H1 (cell line): ENCODE results near the gene ARHGEF2. TPM values are rescaled to one million over a fixed set of nuclear protein-coding genes. Genes with fewer than 3 reads are reported as not detected.

Experiments
- CTCF ChIA-PET: fragments of 300-600 bp; sonication (Branson Sonifier 250); formaldehyde crosslinking; loops from one replicate; lab custom pipeline; 2021; ENCODE audit not compliant: partially characterized antibody; lab: Charles Lee
- POLR2A ChIA-PET: fragments of 300-600 bp; sonication (Branson Sonifier 250); formaldehyde crosslinking; loops from one replicate; lab custom pipeline; 2021; ENCODE audit warnings: inconsistent platforms; ENCODE audit not compliant: partially characterized antibody; lab: Charles Lee
- DNase-seq, 2 experiments: peaks; one replicate each; pipeline versions ENCODE4 v3.0.0 to v3.0.0-alpha.2; 2010 to 2022; ENCODE audit warnings: low spot score in 2 of 2, low read depth in 1 of 2, mixed read lengths in 1 of 2
- FAIRE-seq: peaks from 2 replicates; lab custom pipeline; 2011; peaks lifted over from hg19 to GRCh38; lab: Jason Lieb, UNC
- H2AFZ ChIP-seq: 2 replicates; pipeline ENCODE4 v1.8.1; 2012; ENCODE audit warnings: low read length, inconsistent platforms
- H2AK5ac ChIP-seq: 2 replicates; pipeline ENCODE4 v1.6.1; 2013; ENCODE audit warnings: low read depth, low read length
- H2BK120ac ChIP-seq: replicated peaks from 2 replicates; pipeline ENCODE3; 2013; ENCODE audit warnings: low read depth, low read length, inconsistent platforms
- H2BK12ac ChIP-seq: 2 replicates; pipeline ENCODE4 v1.6.1; 2013; ENCODE audit warnings: low read depth, low read length
- H2BK15ac ChIP-seq: 2 replicates; pipeline ENCODE4 v1.6.1; 2013; ENCODE audit warnings: low read length
- H2BK20ac ChIP-seq: 2 replicates; pipeline ENCODE4 v1.6.1; 2013; ENCODE audit warnings: low read length
- H2BK5ac ChIP-seq: 2 replicates; pipeline ENCODE4 v1.6.1; 2013; ENCODE audit warnings: low read depth, low read length
- H3K14ac ChIP-seq: 2 replicates; pipeline ENCODE4 v1.6.1; 2013; ENCODE audit warnings: inconsistent platforms; ENCODE audit not compliant: insufficient read length
- H3K18ac ChIP-seq: 2 replicates; pipeline ENCODE4 v1.6.1; 2013; ENCODE audit warnings: low read length; ENCODE audit errors: extremely low read depth
- H3K23ac ChIP-seq: 2 replicates; pipeline ENCODE4 v1.6.1; 2013; ENCODE audit warnings: inconsistent platforms; ENCODE audit not compliant: insufficient read length
- H3K23me2 ChIP-seq: 2 replicates; pipeline ENCODE4 v1.6.1; 2013; ENCODE audit warnings: low read depth, low read length
- H3K27ac ChIP-seq: 2 replicates; pipeline ENCODE4 v1.6.1; 2011; ENCODE audit warnings: low read depth, low read length, inconsistent platforms
- H3K27me3 ChIP-seq, 4 experiments: replicated peaks in 1 of 4; 1 replicate in 1 of 4; 2 replicates in 3 of 4; pipeline versions ENCODE4 v1.6.1 to v1.8.1; 2011 to 2013; ENCODE audit warnings: low read length in 3 of 4, mild to moderate bottlenecking in 3 of 4, inconsistent platforms in 2 of 4, mixed read lengths in 2 of 4, moderate library complexity in 1 of 4; ENCODE audit not compliant: control insufficient read depth in 3 of 4, insufficient read depth in 3 of 4; ENCODE audit errors: extremely low read depth in 1 of 4
- H3K36me3 ChIP-seq, 4 experiments: 2 replicates each; pipeline versions ENCODE4 v1.6.1 to v1.8.1; 2011 to 2013; ENCODE audit warnings: mild to moderate bottlenecking in 4 of 4, low read length in 3 of 4, moderate library complexity in 2 of 4, control low read depth in 1 of 4, inconsistent platforms in 1 of 4; ENCODE audit not compliant: insufficient read depth in 4 of 4, control insufficient read depth in 2 of 4
- H3K4ac ChIP-seq: replicated peaks from 2 replicates; pipeline ENCODE3; 2013; ENCODE audit warnings: low read length, low read depth, mixed read lengths, inconsistent platforms; ENCODE audit not compliant: insufficient read length
- H3K4me1 ChIP-seq, 4 experiments: replicated peaks in 1 of 4; 1 replicate in 1 of 4; 2 replicates in 3 of 4; pipeline versions ENCODE4 v1.6.1 to v1.8.1; 2011 to 2013; ENCODE audit warnings: low read length in 3 of 4, inconsistent platforms in 2 of 4, mixed read lengths in 1 of 4; ENCODE audit not compliant: insufficient read depth in 4 of 4, control insufficient read depth in 3 of 4
- H3K4me2 ChIP-seq, 2 experiments: 2 replicates each; pipeline versions ENCODE4 v1.6.1 to v1.8.1; 2011 to 2013; ENCODE audit warnings: low read depth in 2 of 2, low read length in 2 of 2, control low read depth in 1 of 2, inconsistent platforms in 1 of 2, mild to moderate bottlenecking in 1 of 2; ENCODE audit not compliant: insufficient read depth in 1 of 2
- H3K4me3 ChIP-seq, 4 experiments: fragments of 200-600, 300-600 bp in 1 of 4; sonication (generic), shearing (Covaris generic), sonication (Bioruptor Twin) in 1 of 4; 2 replicates each; pipeline versions ENCODE4 v1.5.1 to v1.8.1; 2011 to 2016; ENCODE audit warnings: low read length in 4 of 4, low read depth in 3 of 4, control low read depth in 2 of 4, inconsistent platforms in 2 of 4, mild to moderate bottlenecking in 2 of 4, mixed read lengths in 1 of 4, moderate library complexity in 1 of 4; ENCODE audit not compliant: insufficient read depth in 2 of 4; ENCODE audit errors: extremely low read depth in 1 of 4
- H3K56ac ChIP-seq: replicated peaks from 2 replicates; pipeline ENCODE3; 2013; ENCODE audit warnings: low read depth, mild to moderate bottlenecking, mixed read lengths, low read length, inconsistent platforms; ENCODE audit not compliant: insufficient read length
- H3K79me1 ChIP-seq: 2 replicates; pipeline ENCODE4 v1.6.1; 2013; ENCODE audit warnings: low read depth, low read length, control low read depth
- H3K79me2 ChIP-seq, 2 experiments: 2 replicates each; pipeline versions ENCODE4 v1.6.1 to v1.8.1; 2012 to 2013; ENCODE audit warnings: low read length in 2 of 2, mild to moderate bottlenecking in 2 of 2, inconsistent platforms in 1 of 2; ENCODE audit not compliant: insufficient read depth in 2 of 2, control insufficient read depth in 1 of 2
- H3K9ac ChIP-seq, 4 experiments: replicated peaks in 1 of 4; 1 replicate in 1 of 4; 2 replicates in 3 of 4; pipeline versions ENCODE4 v1.6.1 to v1.8.1; 2011 to 2013; ENCODE audit warnings: low read depth in 3 of 4, low read length in 3 of 4, control low read depth in 2 of 4, mild to moderate bottlenecking in 2 of 4, moderate library complexity in 2 of 4, inconsistent platforms in 1 of 4; ENCODE audit errors: extremely low read depth in 1 of 4
- H3K9me3 ChIP-seq, 2 experiments: 2 replicates each; pipeline versions ENCODE4 v1.6.1 to v1.8.1; 2012 to 2013; ENCODE audit warnings: mild to moderate bottlenecking in 2 of 2, moderate library complexity in 2 of 2, control low read depth in 1 of 2, inconsistent platforms in 1 of 2, low read depth in 1 of 2, low read length in 1 of 2, mixed read lengths in 1 of 2; ENCODE audit not compliant: insufficient read depth in 2 of 2
- H4K20me1 ChIP-seq, 2 experiments: replicated peaks in 1 of 2; 2 replicates each; pipeline versions ENCODE3 to v1.8.1; 2011 to 2013; ENCODE audit warnings: inconsistent platforms in 2 of 2, low read length in 2 of 2, mild to moderate bottlenecking in 1 of 2; ENCODE audit not compliant: insufficient read depth in 2 of 2, control insufficient read depth in 1 of 2
- H4K5ac ChIP-seq: 2 replicates; pipeline ENCODE4 v1.6.1; 2013; ENCODE audit warnings: low read length, low read depth, mixed read lengths, inconsistent platforms; ENCODE audit not compliant: insufficient read length
- H4K8ac ChIP-seq: 2 replicates; pipeline ENCODE4 v1.8.0; 2013; ENCODE audit warnings: mild to moderate bottlenecking, moderate library complexity, low read length, inconsistent platforms; ENCODE audit not compliant: insufficient read depth; ENCODE audit errors: extremely low read depth
- H4K91ac ChIP-seq: replicated peaks from 2 replicates; pipeline ENCODE3; 2013; ENCODE audit warnings: low read length, mixed read lengths, inconsistent platforms; ENCODE audit not compliant: insufficient read length
- CREB1 ChIP-seq: IDR thresholded peaks from 2 replicates; pipeline ENCODE4 v1.6.1; 2012; ENCODE audit warnings: inconsistent platforms
- GABPA ChIP-seq: IDR thresholded peaks from 2 replicates; pipeline ENCODE4 v1.6.1; 2011; ENCODE audit warnings: mild to moderate bottlenecking, low read length, moderate library complexity, borderline replicate concordance; ENCODE audit not compliant: insufficient read depth
- POLR2AphosphoS5 ChIP-seq: IDR thresholded peaks from 2 replicates; pipeline ENCODE4 v1.6.1; 2011; ENCODE audit warnings: low read depth, low read length
- RFX5 ChIP-seq: IDR thresholded peaks from 2 replicates; pipeline ENCODE4 v1.6.1; 2011; ENCODE audit warnings: low read depth, low read length, improper control_type of control experiment, borderline replicate concordance
- SAP30 ChIP-seq: fragments of 300-600 bp; sonication (generic); IDR thresholded peaks from 2 replicates; pipeline ENCODE4 v1.7.1; 2012; ENCODE audit warnings: low read length, moderate library complexity, mild to moderate bottlenecking, inconsistent platforms; ENCODE audit not compliant: insufficient read depth, insufficient replicate concordance
- SIX5 ChIP-seq: IDR thresholded peaks from 2 replicates; pipeline ENCODE4 v1.6.1; 2011; ENCODE audit warnings: mild to moderate bottlenecking, low read depth, low read length
- SP1 ChIP-seq: IDR thresholded peaks from 2 replicates; pipeline ENCODE4 v1.6.1; 2011; ENCODE audit warnings: low read depth, low read length
- SP4 ChIP-seq: IDR thresholded peaks from 2 replicates; pipeline ENCODE4 v1.6.1; 2012; ENCODE audit warnings: low read length, inconsistent platforms
- USF2 ChIP-seq: IDR thresholded peaks from 2 replicates; pipeline ENCODE4 v1.6.1; 2011; ENCODE audit warnings: low read length, improper control_type of control experiment
- YY1 ChIP-seq: IDR thresholded peaks from 2 replicates; pipeline ENCODE4 v1.6.1; 2011; ENCODE audit warnings: low read depth, mild to moderate bottlenecking, low read length
- WGBS, 2 experiments: shearing (Covaris generic) in 1 of 2; methylation state at CpG; one replicate each; pipeline versions ENCODE4 v1.1.6 to v1.1.7; 2013 to 2015; ENCODE audit warnings: low lambda C conversion rate in 2 of 2, mixed read lengths in 2 of 2, inconsistent platforms in 1 of 2, low coverage in 1 of 2, missing lambda C conversion rate in 1 of 2; ENCODE audit not compliant: insufficient replicate concordance in 2 of 2, insufficient coverage in 1 of 2, insufficient read length in 1 of 2; ENCODE audit errors: extremely low coverage in 1 of 2, missing lambda C conversion rate in 1 of 2; 5-methylcytosine and 5-hydroxymethylcytosine counted together
- polyA plus RNA-seq, 7 experiments: library from polyadenylated mRNA; depleted of rRNA in 3 of 7; stranded (reverse) in 5 of 7; unstranded in 2 of 7; fragments of >200 nt in 5 of 7; fragments of 200-250 nt in 2 of 7; gene quantifications; 1 replicate in 5 of 7; 2 replicates in 1 of 7; 4 replicates in 1 of 7; pipeline versions ENCODE4 v1.2.1 to v1.2.3, GENCODE V29; 2011 to 2013; ENCODE audit warnings: missing spikeins in 2 of 7, mixed read lengths in 2 of 7
- total RNA-seq: library from RNA; stranded (reverse); fragmentation: NEBNext Ultra II Directional; extraction: Animal tissue kit (Norgen Biotek cat#: 25700); gene quantifications from 2 replicates; pipeline ENCODE4 v1.2.1, GENCODE V29; 2021

Gene ARHGEF2
- total and polyA plus RNA-seq, 2 of the 8 experiments (the other 6 are each of a cell fraction or from before 2014, with no cell fraction given) = 42.7 to 80.5 TPM

- Histone ChIP-seq H3K4me1 (peaks cover 0 to 10% (median 5%) of the 10 kb centered on the region in 4 experiments; a peak in 5 of 7 replicates), H4K20me1 (no peaks in the 10 kb centered on the region), H3K27ac (no peak overlapping the region; the same call in 1 of the 2 replicates), H2BK15ac (peak overlapping the region; percentile 6; the same call in 1 of the 2 replicates), H2AFZ (no peak overlapping the region; the same call in 1 of the 2 replicates), H3K23ac (no peak overlapping the region), H4K5ac (peak overlapping the region; percentile 18), H3K18ac (no peak overlapping the region), H4K91ac (peak overlapping the region; percentile 82), H2BK12ac (no peak overlapping the region), H3K79me1 (no peaks in the 10 kb centered on the region), H3K56ac (no peak overlapping the region), H3K4ac (no peak overlapping the region), H3K9ac (no peak overlapping the region), H3K79me2 (no peaks in the 10 kb centered on the region), H3K4me2 (peak overlapping the region in 1 of 2 experiments; percentile 32; a peak in 2 of 4 replicates), H2BK5ac (peak overlapping the region; percentile 31; the same call in 1 of the 2 replicates), H3K14ac (no peak overlapping the region), H2BK120ac (no peak overlapping the region), H4K8ac (0 out of 2 replicates have a peak overlapping the region, but pooled peaks have one; percentile 58), H3K23me2 (no peaks in the 10 kb centered on the region), H2BK20ac (no peak overlapping the region), H3K36me3 (no peaks in the 10 kb centered on the region), H3K27me3 (no peaks in the 10 kb centered on the region), H3K4me3 (no peak overlapping the region; a peak in 1 of 8 replicates), H2AK5ac (no peak overlapping the region), H3K9me3 (no peaks in the 10 kb centered on the region)
- POLR2A ChIA-PET = interaction anchor here (0.6 to 19.2 kb wide), 7 partner anchors 8 to 90 kb away, joined by 3 to 282 read pairs (median 4); partner anchors contain the start of genes ARHGEF2 and KHDC4
- 57% methylated on average over 9 of the region's 9 CpGs; no CpG with 5 or more reads in 1 of the 2 experiments for WGBS, 2 experiments
- FAIRE-seq (peak; percentile 24), DNase-seq (peak in 1 of 2 experiments; percentile 91)
- CTCF ChIA-PET = interaction anchor here (0.6 to 5.4 kb wide), 42 partner anchors 9 to 248 kb away, joined by 3 to 126 read pairs (median 5); partner anchors contain the start of genes ARHGEF2, RAB25 and SSR2
- TF ChIP-seq SAP30 (no peak), SP4 (no peak), CREB1 (0 out of 2 replicates have a peak, but pooled peaks have one; percentile 11), GABPA (peak; percentile 54; the same call in 1 of the 2 replicates), YY1 (peak; percentile 69), SIX5 (no peak), RFX5 (peak; percentile 3; the same call in 1 of the 2 replicates), POLR2AphosphoS5 (no peak), SP1 (no peak), USF2 (peak; percentile 12; the same call in 1 of the 2 replicates)
These were observed 11.1 kb upstream of the ARHGEF2 start for GRCh38 chr1:155989242-155990004.
